T-helper 22 cell (primary cell): ENCODE results near the gene TLE1.
"Not testable (repeated sequence)": the region's sequence is repeated elsewhere in the genome, so short reads cannot be mapped to it uniquely, and the experiment has no call there.

ENCODE experiments used
- DNase-seq: peaks from one replicate; pipeline ENCODE4 v3.0.0-alpha.2; 2020; ENCODE audit warnings: low read depth

TLE1 gene

DNA sequence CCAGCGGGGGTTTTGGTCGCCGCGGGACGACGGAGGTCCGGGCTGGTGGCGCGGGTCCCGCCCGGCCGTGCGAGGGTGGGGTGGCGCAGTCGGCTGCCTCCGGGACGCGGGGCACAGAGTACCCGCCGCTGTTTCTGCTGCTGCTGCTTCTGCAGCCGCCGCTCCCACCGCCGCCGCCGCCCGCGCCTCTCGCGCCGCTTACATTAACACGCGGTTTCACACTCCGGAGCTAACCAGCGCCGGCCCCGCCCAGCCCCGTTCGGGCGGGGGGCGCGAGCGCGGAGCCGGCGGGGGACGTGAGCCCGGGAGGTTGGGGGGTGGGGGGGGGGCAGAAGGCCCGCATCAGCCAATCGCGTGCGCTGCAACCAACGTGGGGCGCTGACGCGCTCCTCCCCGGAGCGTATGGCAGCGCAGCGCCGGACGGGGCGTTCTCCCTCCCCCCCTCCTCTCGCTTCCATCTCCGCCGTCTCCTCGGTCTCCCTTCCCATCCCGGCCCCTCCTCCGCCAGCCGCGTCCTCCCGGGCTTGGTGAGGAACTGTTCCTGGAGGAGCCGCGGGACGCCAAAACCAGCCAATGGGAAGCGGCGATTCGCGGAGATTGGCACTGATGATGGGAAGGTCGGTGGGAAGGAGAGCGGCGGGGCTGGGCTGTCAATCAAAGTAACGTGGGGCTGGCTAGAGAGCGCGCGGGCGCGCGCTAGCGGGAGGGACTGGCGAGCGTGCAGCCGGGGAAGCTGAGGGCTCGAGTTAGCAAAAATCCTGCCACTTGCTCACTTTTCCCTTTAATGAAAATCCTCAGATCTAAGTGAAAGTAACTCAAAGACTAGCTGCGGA, at the start of gene TLE1:
TLE1 (minus strand) TSS at position 205 of the 833 bp plus-strand sequence. CDS start 1,307 bp downstream, outside the sequence.
- DNase-seq, result peak; percentile 37

DNA sequence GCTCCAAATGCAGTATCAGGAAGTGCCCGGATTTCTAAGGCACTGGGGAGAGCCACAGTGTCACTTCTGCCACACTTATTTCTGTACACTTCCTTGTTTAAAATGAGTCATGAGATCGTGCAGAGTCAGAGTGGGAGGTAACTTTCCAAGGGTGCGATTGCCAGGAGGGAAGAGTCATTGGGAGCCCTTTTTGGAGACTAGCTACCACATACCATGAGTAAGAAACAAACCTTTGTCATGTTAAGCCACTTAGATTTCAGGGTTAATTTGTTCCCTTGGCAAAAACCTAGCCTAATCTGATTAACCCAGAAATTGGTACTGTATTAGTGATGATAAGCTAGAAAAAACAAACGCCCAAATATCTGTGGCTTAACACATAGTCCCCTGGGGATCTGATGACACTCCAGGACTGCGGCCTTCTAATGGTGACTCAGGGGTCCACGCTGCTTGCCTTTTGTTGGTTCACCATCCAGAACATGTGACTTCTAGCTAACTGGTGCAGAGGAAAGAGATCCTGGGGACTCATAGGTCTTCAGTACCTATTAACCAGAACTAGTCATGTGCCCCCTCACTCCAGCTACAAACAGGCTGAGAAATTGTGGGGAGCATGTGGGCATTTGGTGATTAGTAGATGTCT, 48.6 kb upstream of the TLE1 start:
- no peak for DNase-seq

DNA sequence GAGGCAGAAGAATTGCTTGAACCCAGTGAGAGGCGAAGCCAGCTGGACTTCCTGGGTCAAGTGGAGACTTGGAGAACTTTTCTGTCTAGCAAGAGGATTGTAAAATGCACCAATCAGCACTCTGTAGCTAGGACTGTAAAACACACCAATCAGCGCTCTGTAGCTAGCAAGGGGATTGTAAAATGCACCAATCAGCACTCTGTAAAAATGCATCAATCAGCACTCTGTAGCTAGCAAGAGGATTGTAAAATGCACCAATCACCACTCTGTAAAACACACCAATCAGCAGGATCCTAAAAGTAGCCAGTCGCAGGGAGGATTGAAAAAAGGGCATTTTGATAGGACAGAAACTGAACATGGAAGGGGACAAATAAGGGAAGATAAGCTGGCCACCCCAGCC, 41.2 kb upstream of the TLE1 start:
- not testable (repeated sequence) for DNase-seq

DNA sequence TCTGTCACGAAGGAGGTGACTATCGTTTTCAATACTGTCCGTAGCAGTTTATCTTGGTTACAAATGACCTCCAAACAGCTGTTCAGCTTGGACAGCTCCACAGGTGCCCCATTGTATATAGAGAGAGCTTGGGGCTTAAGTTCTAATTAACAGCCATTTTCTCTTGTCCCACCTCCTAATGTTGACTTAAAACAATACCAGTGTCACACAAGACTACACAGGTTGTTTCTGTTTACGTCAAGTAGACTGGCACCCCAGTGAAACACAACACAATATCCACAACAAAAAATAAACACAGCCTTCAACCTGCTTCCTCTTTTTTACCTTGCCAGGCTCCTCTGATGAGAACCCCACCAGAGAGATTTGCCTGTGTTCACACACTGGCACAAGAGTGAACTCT, 39.8 kb upstream of the TLE1 start:
- no peak for DNase-seq

DNA sequence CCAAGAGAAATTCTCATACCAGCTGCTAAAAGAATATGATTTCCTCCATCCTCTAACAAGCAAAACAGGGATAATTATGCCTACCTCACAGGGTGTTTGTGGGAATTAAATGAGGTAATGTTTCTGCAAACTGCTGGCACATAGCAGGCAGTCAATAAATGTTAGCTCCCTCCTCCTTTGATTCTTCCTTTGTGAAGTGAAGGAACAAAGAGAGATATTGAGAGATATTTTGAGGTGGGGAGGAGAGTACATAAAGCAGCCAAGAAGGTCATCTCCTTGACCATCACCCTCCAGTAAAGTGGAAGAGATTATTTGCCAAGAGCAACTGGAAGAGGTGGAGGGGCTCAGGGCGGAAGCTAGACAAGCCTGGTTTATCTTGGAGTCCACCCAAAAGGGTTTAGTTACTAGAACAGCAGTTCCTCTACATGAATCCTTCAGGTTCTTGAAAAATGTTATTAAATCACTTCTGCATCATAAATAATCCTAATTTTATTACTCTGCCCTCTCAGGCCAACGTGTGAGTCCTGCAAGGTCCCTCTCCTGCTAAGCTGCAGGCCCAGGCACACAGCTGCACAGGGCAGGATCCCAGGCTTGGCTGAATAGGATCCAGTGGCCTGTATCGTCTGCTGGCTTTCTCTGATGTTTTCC, 35.0 kb upstream of the TLE1 start:
- DNase-seq, result no peak

DNA sequence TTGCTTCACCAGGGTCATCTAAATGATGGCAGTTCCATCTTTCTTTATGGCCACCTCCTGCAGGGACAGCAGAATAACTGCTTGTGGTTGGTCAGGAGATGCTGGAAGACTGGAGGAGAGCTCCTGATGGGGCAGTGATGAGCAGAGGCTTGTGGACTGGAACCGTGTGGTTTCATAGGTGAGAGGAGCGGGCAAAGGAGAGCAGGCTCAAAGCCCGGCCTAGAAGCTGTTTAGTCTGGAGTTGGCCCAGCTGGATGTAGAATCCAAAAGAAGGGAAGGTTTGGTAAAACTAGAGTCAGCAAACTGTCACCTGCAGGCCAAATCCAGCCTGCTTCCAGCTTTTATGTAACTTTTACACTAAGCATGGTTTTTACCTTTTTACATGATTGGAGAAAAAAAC, 32.9 kb upstream of the TLE1 start:
- DNase-seq, result no peak

DNA sequence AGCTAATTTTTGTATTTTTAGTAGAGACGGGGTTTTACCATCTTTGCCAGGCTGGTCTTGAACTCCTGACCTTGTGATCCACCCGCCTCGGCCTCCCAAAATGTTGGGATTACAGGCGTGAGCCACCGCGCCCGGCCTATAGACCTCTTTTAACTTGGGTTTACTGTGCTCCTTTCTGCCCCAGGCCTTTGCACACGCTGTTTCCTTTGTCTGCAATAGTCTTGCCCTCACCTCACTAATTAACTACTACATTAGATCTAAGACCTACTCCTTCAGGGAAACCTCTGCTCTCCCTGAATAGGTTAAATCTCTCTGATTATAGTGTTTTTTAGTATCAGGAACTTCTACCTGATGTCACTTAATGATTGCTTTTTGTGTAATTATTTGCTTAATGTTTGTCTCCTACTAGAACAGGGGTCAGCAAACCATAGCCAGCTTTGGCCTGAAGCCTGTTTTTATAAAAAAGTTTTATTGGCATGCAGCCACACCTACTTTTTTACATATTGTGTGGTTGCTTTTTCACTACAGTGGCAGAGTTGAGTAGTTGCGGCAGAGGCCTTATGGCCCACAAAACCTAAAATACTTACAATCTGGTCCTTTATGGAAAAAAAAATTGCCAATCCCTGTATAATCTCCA, 31.2 kb upstream of the TLE1 start:
- no peak for DNase-seq

DNA sequence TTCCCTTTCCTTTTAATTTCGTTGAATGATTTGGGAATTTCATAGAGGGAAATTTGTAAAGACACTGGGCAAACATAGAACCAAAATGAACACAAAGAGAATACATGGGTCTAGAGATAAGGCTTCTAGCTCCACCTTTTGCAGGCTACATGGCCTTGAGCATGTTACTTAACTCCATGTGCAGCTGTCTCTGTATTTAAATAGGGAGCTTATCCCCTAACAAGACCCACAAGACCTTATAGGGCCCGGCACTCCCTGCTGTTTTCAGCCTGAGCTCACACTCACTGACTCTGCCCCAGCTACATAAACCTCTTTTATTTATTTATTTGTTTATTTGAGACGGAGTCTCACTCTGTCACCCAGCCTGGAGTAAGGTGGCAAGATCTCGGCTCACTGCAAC, 30.6 kb upstream of the TLE1 start:
- DNase-seq, result no peak

DNA sequence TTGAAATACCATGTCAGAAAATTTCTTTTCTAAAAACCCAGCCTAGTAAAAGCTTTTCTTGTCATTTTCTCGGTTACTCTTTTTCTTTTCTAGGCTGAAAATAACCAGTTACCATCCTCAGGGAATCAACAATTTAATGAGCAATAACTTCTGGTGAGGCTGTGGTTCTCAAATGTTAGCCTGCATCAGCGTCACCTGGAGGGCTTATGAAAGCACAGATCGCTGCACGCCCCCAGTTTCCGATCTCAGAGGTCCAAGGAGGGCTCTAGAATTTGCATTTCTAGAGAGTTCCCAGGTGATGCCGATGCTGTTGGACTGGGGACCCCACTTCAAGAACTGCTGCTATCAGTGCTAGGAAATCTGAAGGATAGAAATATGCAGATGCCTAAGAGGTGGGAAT, 28.9 kb upstream of the TLE1 start:
- no peak for DNase-seq

DNA sequence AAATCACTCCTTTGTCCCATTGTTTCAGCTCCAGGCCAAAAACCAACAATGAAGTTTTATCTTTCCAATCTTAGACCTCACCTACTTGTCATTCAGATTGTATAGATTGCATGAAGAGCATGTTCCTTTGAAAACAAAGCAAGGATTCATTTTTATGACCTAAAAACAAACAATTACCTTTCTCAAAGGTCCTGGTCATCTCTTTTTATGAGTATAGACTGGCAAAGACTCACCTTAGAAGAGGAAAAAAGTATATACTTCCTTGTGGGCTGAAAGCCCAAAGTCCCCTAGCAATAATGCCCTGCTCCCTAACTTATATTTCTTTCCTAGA, 28.4 kb upstream of the TLE1 start:
- no peak for DNase-seq

DNA sequence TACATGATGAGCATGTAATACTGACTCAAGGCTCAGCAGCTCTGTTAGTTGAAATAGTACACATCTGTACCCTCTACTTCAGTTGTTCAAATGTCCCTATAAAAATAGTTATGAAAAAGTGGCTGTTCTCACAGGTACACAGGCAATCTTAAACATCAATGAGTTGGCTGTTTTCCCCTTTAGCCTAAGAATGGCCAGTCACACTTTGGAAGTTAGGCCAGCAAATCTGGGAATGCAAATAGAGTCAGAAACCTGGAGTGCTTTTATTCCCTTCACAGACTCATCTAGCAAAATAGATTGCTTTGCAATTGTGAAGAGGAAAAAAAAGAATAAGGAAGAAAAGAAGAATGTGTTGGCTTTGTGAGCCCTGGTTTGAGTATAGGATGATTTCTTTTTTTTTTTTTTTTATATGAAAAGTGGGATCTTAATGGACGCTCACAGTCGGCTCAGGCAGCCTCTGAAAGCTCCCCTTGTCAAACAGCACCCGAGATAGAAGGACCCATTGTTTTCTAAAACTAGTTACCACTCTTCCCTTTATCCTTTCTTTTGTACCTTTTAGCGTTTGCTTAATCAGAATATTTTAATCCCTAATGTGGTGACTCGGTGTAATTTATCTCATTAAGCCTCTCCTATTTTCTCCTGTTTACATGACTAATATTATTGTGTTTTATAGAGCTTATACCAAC, 27.9 kb upstream of the TLE1 start:
- no peak for DNase-seq

DNA sequence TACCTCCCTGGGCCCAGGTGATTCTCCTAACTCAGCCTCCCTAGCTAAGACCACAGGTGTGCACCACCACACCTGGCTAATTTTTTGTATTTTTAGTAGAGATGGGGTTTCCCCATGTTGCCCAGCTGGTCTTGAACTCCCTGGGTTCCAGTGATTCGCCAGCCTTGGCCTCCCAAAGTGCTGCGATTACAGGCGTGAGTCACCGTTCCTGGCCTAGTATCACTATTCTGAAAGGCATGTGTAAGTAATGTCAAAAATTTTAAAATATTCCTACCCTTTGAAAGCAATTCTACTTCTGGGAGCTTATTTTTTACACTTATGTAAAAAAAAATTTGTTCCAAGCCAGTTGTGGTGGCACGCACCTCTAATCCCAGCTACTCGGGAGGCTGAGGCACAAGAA, 27.1 kb upstream of the TLE1 start:
- DNase-seq, result no peak

DNA sequence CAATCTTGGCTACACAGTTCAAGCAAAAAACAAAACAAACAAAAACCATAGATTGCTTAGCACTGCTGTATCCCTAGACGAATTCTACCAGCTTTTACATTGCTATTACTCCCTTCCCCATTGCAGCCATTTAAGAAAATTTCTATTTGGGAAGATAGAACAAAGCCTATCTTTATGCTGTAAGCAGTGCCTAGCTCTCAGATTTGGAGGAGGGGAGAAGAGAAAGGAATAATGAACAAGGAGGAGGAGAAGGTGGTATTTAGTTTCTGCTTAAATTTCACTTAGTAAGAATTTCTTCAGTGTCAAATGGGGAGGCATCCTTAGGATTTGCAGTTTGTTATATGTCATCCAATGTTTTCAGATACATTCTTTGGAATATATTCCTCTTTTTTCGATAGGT, 16.2 kb upstream of the TLE1 start:
- no peak for DNase-seq

DNA sequence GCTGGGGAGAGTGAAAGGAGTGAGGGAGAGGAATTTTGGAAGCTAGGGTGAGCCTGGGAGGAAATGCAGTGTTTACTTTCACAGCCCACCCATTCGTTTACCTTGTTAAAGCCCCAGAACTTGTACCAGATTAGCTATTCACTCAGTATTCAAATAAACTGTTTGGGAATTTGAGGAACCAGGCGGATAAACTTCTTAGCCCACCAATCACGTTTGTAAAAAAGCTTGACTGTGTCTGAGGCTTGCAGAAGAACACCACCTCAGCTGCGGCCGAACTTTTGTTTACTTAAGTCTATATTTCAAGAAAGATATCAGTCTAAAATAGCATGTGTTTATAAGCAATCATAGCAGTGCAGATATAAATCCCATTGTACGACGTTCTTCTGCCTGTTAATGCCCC, 5.2 kb upstream of the TLE1 start:
- DNase-seq, result no peak

DNA sequence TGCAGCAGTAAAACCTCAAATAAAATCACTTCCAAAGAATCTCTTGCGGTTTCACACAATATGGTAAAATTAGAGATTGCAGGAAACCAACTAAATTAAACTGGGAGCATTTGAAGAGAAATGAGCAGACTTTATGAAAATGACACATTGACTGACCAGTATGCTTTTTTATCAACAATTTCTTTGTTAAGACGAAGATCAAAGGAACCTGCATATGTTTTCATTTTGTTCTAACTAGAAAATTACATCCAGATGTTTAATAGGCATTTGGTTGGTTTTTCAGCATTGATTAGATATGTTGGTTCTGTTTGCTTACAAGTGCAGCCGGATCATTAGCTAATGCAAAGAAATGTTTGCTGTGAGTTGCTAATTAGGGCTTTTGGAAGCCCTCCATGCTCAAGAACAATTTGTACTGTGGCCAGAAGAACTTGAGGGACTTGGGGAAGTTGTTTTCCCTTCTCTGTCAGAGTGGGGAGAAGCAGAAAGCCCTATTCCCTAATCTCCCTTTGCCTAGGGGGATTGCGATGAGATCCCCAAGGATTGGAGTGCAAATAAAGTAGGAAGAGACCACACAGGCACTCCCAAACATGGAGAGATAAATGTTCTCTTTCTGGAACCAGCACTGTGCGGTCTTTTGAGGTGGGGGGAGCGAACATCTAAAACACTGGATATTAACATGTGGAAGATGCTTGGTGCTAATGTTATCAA, 4.5 kb upstream of the TLE1 start:
- DNase-seq, result no peak

DNA sequence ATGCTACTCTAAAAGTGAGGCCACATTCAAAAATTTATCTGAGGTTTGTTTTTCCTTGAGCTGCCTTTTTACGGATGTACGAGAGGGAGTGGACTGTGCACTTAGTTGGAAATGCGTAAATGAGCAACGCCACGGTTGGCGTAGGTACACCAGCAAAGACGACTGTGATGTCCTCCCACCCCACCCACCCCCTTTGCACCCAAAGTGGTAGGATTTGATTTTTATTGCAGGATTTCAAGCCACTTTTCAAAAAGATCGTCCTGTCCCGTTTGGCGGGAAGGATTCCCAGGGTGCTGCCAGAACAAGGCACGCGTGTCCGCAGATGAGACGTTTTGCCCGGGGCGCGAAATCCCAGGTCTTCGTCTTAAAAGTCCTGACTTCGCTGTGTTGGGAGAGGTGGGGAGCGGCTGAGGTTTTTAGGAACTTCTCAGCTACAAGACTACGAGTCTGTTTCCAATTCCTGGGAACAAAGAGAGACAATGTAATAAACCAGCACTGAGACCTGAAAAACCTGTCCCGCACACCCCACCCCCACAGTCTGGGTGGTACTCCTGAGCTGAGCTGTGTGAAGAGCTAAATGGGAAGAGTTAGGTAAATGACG, 1.0 kb upstream of the TLE1 start:
- DNase-seq, result no peak

DNA sequence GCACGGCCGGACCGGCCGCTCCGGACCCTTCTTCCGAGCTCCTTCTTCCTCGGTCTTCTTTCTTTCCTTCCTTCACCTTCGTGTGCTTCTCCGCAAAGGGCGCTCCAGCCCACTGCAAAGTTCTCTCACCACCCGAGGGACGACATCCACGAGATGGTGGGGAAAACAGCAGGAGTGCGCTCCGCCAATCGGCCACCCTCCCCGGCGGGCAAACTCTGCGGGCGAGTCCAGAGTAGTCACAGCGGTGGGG, 329 bp downstream of the TLE1 start:
- not testable (repeated sequence) for DNase-seq

DNA sequence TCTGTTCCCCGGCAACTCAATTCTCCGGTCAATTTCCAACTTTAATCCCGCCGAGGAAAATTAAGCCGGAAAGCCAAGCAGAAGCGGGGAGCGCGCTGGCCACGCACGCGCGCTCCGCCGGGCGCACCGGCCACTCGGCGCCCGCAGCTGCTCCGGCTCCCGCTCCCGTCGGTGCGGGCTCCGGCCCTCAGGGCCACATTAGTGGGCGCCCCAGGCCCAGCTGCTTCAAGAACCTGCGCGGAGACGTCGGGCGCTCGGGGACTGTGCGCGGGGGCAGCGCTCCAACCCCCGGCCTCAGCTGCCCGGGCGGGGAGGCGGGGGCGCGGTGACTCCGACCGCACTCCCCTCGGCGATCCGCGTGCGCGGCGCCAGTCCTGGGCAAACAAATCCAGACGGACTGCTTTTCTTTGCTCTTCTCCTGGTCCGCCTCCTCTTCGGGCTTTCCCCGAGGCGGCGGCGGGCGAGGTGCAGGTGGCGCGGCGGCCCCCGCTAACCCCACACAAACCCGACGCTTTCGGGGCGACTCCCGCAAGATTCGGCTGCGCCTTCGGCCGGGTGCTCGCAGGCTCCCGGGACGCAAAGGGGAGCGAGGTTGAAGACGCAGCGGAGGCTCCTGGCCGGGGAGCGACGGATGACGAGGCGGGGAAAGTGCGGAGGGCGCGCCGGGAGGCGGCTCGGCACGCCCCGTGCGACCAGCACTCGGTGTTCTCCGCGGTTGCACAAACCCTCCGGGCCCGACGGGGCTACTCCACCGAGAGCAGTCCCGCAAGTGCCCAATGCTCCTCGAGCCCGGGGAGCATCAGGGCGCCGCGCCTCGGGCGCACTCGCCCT, 870 bp downstream of the TLE1 start:
- DNase-seq, result not testable (repeated sequence)

DNA sequence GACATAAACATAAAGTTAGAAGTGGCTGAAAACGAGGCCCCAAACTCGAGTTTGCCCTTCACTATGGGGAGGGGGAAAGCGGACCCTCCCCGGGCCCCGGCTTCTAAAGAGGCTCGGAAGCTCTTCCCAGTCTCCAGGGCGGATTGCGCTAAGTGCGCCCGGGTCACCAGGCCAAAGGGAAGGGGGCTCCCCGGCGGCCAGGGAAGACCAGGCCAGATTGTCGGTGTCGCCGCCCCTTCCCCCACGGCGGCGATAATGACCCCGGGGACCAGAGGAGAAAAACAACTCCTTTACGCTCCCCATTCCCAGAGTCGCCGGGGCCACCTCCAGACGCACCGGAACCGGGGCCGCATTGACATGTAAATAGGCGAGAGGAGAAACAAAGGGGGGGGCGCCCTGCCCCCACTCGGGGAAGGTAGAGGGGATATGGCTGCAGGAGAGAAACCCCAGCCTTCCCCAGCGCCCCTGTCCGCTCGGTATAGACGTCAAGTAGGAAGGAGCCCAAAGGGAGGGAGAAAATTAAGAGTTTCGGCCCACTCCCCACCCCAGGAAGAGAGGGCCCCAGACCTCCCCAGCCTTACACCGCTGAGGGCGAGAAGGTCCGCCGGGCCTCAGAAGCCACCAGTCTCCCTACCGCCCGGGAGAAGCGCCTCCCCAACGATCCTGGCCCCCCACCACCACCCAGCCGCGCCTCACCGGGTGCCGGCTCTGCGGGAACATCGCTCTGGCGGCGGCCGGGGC, 1.7 kb downstream of the TLE1 start:
- DNase-seq, result no peak
